Activated naive CD4-positive, alpha-beta T cell (primary cell): Measurements from ENCODE around the gene FNBP1.
"Not testable (repeated sequence)": the region's sequence is repeated elsewhere in the genome, so short reads cannot be mapped to it uniquely, and the experiment has no call there.

Source experiments
- DNase-seq, 4 experiments: peaks; one replicate each; lab custom pipeline; 2025; lab: John Stamatoyannopoulos, UW

FNBP1 gene

DNA sequence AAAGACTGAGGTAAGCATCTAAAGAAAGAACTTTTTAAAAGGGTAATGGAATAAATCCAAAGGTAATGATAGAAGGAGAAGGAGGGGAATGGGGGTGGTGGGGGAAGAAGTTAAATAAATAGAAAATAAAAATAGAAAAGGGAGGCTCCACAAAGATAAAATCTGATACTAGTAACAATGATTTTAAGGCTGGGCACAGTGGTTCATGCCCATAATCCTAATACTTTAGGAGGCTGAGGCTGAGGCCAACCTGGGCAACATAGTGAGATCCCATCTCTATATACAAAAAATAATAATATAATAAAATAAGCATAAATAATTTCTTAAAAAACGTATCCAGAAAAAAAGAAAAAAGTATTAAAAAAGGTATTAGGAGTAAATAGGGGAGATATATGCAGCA is 89.3 kb downstream of the FNBP1 start:
- no peak for DNase-seq

DNA sequence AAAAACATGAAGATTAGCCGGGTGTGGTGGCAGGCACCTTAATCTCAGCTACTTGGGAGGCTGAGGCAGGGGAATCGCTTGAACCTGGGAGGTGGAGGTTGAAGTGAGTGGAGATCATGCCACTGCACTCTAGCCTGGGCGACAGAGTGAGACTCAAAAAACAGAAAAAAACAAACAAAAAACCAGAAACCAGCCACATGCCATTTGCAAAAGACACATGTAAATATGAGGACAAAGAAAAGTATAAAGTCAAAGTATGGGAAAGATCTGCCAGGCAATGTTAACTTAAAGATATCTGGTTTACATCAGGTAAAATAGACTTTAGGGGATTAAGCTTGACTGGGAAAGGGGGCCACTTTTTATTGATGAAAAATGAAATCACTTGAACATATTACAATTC is 90.7 kb downstream of the FNBP1 start:
- DNase-seq: no peak

DNA sequence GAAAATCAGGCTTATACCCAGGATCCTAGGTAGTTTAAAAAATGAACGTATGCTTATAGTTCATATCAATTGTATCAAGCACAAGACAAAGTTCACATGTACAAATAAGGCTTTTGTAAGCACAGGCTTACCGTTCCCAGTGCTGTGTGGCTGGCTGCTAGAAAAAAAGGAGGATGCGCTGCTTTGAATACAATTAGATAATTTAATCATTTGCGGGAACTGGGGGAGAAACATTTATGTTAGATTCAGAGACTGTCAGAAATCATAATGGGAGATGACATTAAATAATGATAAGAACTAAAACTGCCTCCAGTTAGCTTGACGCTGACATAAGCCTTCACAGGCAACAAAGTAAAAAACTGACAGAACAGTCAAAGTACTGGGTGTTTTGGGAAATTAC is 93.2 kb downstream of the FNBP1 start:
- DNase-seq: no peak

DNA sequence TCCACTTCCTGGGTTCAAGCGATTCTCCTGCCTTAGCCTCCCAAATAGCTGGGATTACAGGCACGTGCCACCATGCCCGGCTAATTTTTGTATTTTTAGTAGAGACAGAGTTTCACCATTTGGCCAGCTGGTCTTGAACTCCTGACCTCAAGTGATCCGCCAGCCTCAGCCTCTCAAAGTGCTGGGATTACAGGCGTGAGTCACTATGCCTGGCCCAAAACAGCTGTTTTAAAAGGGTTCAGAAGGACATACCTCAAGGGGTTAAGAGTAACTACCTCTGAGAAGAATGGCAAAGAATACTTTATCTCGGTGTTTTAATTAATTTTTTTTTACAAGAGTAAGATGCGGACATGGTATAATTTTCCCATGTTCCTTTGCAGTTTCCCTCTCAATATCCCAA is 94.4 kb downstream of the FNBP1 start:
- not testable (repeated sequence) for DNase-seq

DNA sequence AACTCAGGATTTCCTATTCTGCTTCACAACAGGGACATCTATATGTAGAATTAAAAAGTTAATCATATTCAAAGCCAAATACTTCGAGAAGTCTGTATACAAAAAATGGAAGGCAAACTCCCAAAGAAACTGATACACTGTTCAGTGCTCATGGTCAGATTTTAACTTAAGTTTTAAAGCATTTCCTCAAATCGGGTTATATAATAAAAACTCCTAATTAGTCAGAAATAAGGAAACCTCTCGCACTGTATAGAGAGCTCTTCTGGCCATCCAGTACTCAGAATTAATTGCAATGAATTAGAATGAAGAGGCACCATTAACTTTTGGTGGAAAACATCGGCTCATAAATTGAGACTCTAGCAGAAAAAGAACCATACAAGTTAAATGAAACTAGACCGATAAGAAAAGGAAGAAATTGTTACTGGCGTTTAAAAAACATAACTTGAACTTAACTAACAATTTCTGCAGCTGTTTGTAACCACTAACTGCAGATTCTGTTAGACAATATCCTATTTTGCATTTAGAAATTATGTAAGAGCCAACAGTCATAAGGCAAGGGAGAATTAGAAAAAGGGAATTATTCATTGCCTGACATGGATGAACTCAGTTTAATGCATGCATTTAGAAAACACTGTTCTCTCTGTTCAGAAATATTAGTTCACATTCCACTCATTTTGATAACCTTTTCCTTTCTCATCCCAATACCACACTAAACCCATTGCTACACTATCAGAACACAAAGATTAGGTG is 96.6 kb downstream of the FNBP1 start:
- DNase-seq: no peak

DNA sequence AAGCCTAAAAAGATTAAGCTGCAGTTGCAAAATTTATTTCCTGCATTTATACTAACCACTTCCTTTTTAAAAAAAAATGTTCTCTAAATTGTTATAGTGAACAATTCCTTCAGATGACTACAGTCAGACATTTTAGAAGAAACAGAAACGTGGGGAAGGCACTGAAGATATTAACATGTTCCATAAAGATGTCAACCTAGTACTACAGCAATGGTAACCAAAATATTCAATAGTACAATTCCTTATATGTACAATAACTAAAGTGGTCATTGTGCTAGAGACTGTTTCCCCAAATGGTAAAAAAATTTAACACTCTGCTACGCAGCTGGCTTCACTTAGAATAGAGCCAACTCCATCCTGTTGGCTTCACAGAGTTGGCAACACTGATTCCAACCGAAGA is 97.7 kb downstream of the FNBP1 start:
- DNase-seq: no peak

DNA sequence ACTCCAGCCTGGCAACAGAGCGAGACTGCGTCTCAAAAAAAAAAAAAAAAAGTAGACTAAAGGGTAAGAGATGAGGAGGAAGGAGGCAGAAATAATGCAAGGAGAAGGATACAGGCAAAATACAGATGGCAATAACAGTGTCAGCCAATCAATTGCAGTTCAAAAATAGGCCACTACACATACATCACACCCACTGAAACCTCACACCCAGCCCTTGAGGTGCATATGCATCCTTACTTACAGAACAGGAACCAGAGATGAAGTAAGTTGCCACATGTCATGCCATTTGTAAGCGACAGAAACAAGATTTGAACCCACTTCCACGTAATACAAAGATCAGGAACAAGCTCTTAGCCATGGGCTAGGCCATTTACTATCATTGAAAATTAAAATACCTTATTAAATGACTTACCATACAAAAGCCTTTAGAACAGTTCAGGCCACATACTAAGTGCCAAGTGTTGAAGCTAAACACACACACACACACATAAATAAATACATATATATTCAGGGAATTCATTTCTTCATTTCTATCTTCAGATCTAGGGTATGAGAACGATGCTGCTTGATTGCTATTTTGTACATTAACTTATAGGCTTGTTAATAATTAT is 98.4 kb downstream of the FNBP1 start:
- no peak for DNase-seq

DNA sequence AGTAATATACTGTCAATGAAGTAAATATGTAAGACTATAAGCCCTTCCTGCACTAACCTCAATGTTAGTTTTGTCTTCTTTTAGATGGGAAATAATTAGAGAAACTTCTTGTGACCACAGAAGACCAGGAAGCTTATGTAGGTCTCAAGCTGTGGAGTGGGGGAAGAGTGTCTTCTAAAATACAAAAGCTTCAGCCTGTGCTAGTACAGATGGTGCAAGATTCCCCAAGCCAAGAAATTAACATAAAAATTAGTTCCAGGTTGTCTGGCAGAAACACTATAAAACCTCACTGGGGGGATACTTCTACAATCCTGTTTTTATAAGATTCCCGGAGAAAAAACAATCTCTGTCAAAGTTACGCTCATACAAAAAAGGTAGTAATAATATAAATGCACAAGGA is 103.6 kb downstream of the FNBP1 start:
- DNase-seq: no peak

DNA sequence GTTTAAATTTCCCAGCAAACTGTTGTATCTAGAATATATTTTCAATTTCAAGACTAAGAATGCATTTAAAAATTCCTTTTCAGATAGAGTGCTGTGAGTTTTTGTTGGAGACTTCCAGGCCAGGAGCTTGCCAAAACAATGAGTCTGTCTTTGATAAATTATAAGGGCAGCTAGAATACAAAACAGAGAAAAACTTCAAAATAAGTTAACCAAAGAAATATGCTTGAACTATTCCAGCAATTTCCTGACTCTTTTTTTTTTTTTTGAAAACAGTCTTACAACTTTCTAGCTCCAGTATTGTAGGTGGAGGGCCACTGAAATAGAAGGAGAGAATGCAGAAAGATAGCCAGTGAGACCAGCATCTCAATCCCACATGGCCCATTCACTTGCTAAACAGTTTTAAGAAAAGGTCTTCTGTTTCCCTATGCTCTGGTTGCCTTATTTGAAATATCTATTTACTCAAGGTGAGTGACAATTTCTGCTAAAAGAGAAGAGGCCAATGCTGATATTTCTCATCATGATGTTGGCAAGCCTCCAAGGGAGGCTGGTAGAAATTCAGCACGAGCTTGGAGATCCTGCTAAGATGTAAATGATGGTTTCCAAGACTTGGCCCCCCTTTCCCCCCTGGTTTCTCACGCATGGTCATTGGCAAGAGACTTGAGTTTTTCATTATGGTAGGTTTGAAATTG is 104.6 kb downstream of the FNBP1 start:
- DNase-seq: no peak

DNA sequence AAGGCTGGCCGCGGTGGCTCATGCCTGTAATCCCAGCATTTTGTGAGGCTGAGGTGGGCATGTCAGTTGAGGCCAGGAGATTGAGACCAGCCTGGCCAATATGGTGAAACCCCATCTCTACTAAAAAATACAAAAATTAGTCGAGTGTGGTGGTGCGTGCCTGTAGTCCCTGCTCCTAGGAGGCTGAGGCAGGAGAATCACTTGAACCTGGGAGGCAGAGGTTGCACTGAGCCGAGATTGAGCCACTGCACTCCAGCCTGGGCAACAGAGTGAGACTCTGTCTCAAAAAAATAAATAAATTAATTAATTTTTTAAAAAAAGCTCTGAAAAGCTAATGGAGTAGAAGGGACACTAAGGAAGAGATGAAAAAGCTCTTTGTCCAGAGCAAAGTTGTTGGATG is 105.1 kb downstream of the FNBP1 start:
- DNase-seq: not testable (repeated sequence)

DNA sequence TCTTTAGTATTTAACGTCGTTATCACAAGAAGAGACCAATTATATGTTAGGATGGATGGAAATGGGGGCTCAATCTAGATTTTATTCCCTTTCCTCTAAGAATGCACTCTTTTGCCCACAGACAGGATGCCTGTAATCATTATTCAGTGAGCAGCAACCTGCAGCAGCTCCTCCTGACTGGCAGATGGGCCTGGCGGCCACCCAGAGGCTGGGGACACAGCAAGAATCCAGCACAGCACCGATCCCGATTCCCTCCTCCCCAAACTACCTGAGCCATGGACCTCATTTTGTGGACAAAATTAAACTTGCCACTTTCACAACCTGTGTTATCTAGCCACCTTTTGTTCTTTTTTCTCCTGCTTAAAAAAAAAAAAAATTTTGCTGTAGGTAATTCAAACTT is 106.8 kb downstream of the FNBP1 start:
- no peak for DNase-seq

DNA sequence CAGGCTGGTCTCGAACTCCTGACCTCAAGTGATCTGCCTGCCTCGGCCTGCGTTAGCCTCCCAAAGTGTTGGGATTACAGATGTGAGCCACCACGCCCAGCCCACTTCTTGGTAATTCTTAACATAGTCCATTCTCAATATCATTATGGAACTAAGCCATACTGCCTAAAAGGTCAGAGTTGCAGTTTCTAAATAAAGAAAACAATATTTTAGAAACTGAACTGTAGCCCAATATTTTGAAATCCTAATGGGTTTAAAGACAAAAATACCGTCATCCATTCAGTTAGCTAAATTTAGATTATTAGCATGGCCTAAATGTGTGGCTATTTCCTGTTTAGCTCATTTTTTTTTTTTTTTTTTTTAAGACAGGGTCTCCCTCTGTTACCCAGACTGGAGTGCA is 108.2 kb downstream of the FNBP1 start:
- DNase-seq: no peak

DNA sequence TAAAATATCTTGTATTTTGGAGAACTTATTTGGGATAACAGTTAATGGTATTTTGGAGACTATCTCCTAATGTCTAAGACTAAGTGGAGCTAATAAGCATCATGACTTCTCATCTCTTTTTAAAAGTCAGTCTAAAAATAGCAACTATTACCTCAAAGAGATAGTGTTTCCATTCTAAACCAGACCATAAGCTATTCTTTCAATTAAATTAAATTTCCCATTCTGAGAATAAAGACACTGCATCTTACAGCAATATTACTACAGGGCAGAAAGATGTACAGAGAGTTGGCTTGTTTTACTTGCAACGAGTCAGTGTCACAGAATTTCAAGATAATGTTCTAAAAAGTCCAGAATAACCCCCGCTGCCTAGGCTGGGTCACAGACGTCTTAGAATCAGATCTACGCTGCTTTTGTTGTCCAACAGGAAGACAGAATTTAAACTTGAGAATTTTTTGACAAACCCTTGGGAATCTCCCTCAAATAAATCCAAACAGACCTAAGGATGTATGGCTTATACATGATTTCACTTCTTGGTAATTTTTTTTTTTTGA is 108.9 kb downstream of the FNBP1 start:
- no peak for DNase-seq

DNA sequence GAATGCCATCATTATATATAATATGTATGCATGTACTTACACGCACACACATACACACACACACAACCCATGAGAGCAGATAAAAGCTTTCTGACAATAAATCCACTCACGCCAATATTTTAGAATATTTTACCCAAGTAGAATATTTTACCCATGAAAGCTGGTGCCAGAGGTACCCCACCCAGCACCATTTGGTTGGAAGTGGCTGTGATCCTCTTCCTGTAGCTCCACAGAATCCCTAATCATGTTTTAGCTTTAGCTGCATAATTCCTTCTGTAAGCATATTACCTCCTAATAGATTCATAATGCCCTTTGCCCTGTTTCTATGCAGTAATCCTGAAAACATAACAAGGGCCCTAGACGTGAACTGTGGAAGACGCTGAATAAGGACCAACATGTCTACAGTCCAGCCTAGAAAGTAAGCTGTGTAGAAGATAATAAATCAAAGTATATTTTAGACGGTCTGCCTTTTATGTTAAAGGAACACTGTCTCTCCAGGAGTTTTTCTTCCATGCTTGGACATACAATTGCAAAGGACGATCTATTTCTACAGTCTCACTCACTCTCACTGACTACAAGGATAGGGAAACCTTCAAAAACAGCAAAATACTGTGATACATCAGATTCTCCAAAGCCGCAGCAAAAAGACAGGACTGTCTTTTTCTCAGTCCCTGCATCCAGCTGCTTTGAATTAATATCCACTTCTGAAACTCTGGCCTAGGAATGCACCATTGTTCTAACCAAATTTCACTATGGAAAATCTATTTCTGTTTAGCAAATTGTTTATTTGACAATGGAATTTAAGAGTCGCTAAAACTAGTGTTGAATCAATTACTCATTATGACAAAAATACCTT is 109.6 kb downstream of the FNBP1 start:
- no peak for DNase-seq

DNA sequence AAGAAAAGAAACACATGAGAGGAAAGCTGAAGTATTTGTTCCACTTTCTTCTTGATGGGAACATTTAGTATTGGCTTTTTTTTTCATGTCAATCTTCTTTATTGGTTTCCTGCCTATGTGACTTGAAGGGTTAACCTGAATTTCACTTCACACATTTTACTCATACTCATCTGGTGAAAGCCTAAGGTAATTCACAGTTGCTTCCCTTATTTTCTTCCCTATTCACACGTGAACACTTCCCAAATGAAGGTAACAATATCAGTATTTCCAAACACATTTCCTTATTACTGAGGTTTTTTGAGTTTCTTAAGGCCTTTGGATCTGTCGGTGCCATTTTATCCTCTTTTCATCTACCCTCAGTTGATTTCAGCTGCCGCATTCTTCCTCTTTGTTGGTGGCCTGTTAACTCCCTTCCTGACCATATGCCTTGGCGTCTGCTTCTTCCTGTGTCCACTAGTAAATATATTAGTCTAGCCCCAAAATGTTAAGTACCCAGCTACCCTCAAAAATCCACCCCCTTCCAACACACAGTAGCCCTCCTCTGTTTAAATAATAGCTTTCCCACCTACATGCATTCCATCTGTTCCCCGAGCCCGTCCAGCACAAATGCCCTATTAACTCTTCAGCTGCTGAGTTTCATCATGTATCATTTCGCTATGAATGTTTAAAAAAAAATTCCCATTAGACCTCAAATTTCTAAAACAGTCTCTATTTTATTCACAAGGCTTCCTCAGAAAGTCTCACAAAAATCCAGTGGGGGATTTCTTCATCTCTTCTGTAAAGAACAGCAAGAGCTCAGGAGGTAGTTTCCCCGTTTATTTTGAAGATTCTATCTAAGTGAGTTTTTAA is 110.5 kb downstream of the FNBP1 start:
- DNase-seq: no peak

DNA sequence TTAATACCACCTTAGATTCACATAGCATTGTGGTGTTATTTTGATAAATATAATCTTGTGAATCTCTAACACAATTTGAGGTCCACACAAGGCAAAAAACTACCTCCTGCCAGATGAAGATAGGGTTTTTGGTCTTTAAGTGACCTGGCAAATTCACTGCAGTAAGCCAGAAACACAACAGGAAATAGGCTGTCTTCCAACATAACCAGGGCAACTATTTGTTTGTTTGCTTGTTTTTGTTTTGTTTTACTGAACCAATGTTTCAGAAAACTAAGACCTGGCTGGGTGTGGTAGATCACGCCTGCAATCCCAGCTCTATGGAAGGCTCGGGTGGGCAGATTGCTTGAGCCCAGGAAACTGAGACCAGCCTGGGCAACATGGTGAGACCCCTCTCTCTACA is 112.2 kb downstream of the FNBP1 start:
- DNase-seq: no peak

DNA sequence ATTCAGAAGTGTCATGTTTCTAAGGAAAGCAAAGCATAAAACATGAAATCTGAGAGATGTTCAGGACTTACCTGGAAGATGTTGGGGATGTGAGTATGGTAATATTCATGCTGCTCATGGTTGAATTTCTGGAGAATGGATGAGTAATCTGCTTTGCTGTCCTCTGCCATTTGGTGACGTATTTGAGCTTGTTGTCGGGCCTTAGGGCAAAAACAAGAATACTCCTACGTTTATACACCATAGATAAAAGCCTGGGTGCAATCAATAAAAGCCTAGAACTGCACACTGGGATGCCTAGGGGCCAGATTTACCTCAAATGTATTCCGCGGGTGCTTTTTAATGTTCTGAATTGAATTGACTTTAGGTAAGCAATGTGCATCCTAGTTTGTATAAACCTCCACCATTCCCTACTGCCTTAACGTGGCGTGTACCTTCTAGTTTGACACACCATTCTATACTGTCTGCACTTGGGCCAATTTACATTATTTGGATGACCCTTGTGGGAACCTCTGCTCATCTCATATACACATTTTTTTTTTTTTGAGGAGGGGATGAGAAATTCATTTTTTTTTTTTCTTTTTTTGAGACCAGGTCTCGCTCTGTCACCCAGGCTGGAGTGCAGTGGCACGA is 113.4 kb downstream of the FNBP1 start:
- no peak for DNase-seq

DNA sequence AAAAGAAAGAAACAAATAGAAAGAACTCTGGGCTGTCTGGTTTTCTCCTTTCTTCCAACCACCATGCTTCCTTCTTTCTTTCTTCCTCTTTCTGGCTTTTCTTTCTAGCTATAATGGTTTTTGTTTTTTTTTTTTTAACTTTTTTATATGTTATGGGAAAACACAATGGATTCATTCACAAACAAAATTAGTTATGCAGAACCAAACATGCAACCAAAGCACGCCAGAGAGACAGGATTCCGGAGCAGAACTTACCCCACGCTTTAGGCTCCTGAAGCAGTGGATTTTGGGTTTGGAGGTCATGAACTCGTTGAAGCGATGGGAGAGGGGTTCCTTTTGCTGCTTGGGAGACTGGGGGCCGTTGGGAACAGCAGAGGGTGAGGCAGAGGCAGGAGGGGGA is 119.4 kb downstream of the FNBP1 start:
- DNase-seq: no peak

DNA sequence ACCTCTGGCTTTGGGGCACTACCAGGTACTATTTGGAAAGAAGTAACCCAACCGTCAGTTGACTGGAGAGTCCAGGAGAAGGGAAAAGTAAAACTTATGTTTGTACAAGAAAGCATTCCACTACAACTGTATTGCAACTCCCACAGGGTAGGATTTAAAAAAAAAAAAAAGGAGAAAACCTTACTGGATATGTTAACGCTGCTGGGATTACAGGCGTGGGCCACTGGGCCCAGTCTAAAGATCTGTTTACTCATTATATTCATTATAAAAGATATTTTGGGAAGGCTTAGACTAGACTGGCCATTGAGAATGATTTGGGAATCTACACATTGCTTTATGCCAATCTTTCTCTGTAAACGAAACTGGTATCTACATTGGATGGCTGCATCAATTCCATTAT is 121.1 kb downstream of the FNBP1 start:
- no peak for DNase-seq

DNA sequence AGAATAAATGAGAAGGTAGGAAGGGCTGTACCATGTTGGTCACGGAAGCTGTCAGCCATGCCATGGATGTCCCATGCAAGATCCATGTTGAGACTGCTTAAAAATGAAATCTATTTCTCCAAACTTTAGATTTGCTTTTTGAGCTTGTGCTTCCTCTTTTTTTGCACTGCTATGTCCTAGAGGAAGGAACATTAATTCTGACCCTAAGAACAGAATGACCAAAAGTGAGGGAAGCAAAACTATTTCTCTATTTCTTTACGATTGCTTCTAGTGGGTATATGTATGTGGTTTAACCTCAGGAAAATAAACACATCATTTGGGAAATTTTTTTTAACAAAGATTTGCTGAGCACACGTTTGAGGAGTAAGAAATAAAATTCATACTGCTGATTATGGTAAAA is 123.1 kb downstream of the FNBP1 start:
- DNase-seq: no peak

DNA sequence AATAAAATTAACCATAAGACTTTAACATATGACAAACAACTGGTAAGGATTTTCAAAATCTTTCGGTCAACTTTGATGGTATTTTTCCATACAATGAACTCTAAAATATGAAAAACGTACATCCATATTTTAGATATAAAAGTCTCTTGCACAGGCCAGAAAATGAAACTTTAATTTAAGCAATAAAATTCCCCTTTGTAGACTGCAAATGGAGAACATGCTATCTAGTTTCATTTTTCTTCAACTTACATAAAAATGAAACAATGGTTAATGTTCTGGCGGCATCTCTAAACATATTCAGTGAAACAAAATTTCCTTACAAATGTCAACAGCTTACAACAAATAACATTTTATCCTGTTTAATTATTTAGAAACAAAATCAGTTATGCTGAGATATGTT is 123.7 kb downstream of the FNBP1 start:
- no peak for DNase-seq
